HepG2 (cell line): ENCODE results near the gene RASA3. TPM values are rescaled to one million over a fixed set of nuclear protein-coding genes. Genes with fewer than 3 reads are reported as not detected.

Experiments used
- ATAC-seq: fragments of 200-7000 bp; cut with Tn5 transposase; 3 replicates; pipeline ENCODE4 v1.9.1; 2020; ENCODE audit warnings: mild to moderate bottlenecking, moderate library complexity
- BruUV-seq: library from RNA; stranded (reverse); fragments of 400-500 nt; replicated peaks from 2 replicates; lab custom pipeline; 2021; lab: Mats Ljungman, UMichigan
- CTCF ChIA-PET: fragments of 300-600 bp; formaldehyde crosslinking; extraction: SDS; loops from one replicate; lab custom pipeline; 2021; ENCODE audit warnings: low total read pairs, inconsistent platforms, low intra/inter-chr PET ratio; lab: Yijun Ruan, JAX
- POLR2A ChIA-PET: fragments of 350-600 bp; sonication (Branson Sonifier 250); formaldehyde crosslinking; loops from one replicate; lab custom pipeline; 2020; ENCODE audit warnings: antibody characterized with exemption, inconsistent platforms; lab: Yijun Ruan, JAX
- DNase-seq: peaks from one replicate; pipeline ENCODE4 v3.0.0-alpha.2; 2015; ENCODE audit warnings: low spot score
- FAIRE-seq: peaks from 3 replicates; lab custom pipeline; 2011; peaks lifted over from hg19 to GRCh38; lab: Jason Lieb, UNC
- H2AFZ ChIP-seq: one replicate; pipeline ENCODE4 v1.6.1; 2011; ENCODE audit warnings: low read length, inconsistent platforms
- H3K27ac ChIP-seq: fragments of 300-600 bp; 3 replicates; pipeline ENCODE4 v1.8.0; 2011; ENCODE audit warnings: mixed run types, mild to moderate bottlenecking, mixed read lengths, low read length, inconsistent platforms; ENCODE audit not compliant: insufficient read depth; ENCODE audit errors: extremely low read length
- H3K27me3 ChIP-seq, 2 experiments: fragments of 200-600 bp in 1 of 2; 2 replicates in 1 of 2; 3 replicates in 1 of 2; pipeline versions ENCODE4 v1.6.0 to v1.8.0; 2011; ENCODE audit warnings: low read length in 2 of 2, mild to moderate bottlenecking in 2 of 2, moderate library complexity in 2 of 2, inconsistent platforms in 1 of 2; ENCODE audit not compliant: insufficient read depth in 2 of 2, control insufficient read depth in 1 of 2
- H3K36me3 ChIP-seq, 2 experiments: fragments of 200-600 bp in 1 of 2; replicated peaks in 1 of 2; 2 replicates in 1 of 2; 3 replicates in 1 of 2; pipeline versions ENCODE4 v1.5.1 to v1.8.0; 2011; ENCODE audit warnings: low read length in 2 of 2, inconsistent platforms in 1 of 2; ENCODE audit not compliant: insufficient read depth in 2 of 2, control insufficient read depth in 1 of 2
- H3K4me1 ChIP-seq: 2 replicates; pipeline ENCODE4 v1.5.1; 2012; ENCODE audit warnings: low read length, inconsistent platforms; ENCODE audit not compliant: insufficient read depth
- H3K4me2 ChIP-seq: 2 replicates; pipeline ENCODE4 v1.6.0; 2011; ENCODE audit warnings: low read depth, low read length, inconsistent platforms
- H3K4me3 ChIP-seq, 3 experiments: fragments of 200-600 bp in 1 of 3; sonication (generic), shearing (Covaris generic) in 1 of 3; replicated peaks in 1 of 3; 2 replicates each; pipeline ENCODE4 v1.5.1; 2011 to 2016; ENCODE audit warnings: low read length in 3 of 3, inconsistent platforms in 2 of 3, low read depth in 2 of 3, mild to moderate bottlenecking in 2 of 3, control low read depth in 1 of 3, mixed read lengths in 1 of 3; ENCODE audit not compliant: insufficient read depth in 1 of 3
- H3K79me2 ChIP-seq: one replicate; pipeline ENCODE4 v1.6.1; 2011; ENCODE audit warnings: low read length, inconsistent platforms; ENCODE audit not compliant: insufficient read depth
- H3K9ac ChIP-seq: 2 replicates; pipeline ENCODE4 v1.6.0; 2011; ENCODE audit warnings: mild to moderate bottlenecking, low read depth, low read length, inconsistent platforms; ENCODE audit not compliant: insufficient read depth
- H3K9me3 ChIP-seq: 2 replicates; pipeline ENCODE4 v1.5.1; 2012; ENCODE audit warnings: mild to moderate bottlenecking, low read length
- H4K20me1 ChIP-seq: 2 replicates; pipeline ENCODE4 v1.6.0; 2011; ENCODE audit warnings: inconsistent platforms, mild to moderate bottlenecking, low read length, moderate library complexity; ENCODE audit not compliant: insufficient read depth
- ARNT2 ChIP-seq: sonication (generic); formaldehyde crosslinking; IDR thresholded peaks from 2 replicates; pipeline ENCODE4 v1.8.0; 2022; ENCODE audit warnings: mild to moderate bottlenecking, low read depth, missing genetic modification reagents, moderate library complexity
- BATF2 ChIP-seq: sonication (generic); formaldehyde crosslinking; IDR thresholded peaks from 2 replicates; pipeline ENCODE4 v1.8.0; 2022; ENCODE audit warnings: mild to moderate bottlenecking, missing genetic modification reagents, moderate library complexity
- FOSL2 ChIP-seq: sonication (generic); formaldehyde crosslinking; IDR thresholded peaks from 2 replicates; pipeline ENCODE4 v1.4.0; 2020; ENCODE audit warnings: missing genetic modification reagents
- GFI1 ChIP-seq: sonication (generic); formaldehyde crosslinking; IDR thresholded peaks from 2 replicates; pipeline ENCODE4 v1.5.0; 2020; ENCODE audit warnings: missing genetic modification reagents, mild to moderate bottlenecking, borderline replicate concordance
- MIER3 ChIP-seq: IDR thresholded peaks from 2 replicates; pipeline ENCODE4 v1.6.1; 2016; ENCODE audit warnings: missing compliant biosample characterization, borderline replicate concordance
- PBX3 ChIP-seq: sonication (generic); formaldehyde crosslinking; IDR thresholded peaks from 2 replicates; pipeline ENCODE4 v1.8.1; 2023; ENCODE audit warnings: missing genetic modification reagents, inconsistent platforms, borderline replicate concordance
- RAD21 ChIP-seq: fragments of 450-650 bp; formaldehyde crosslinking; IDR thresholded peaks from 2 replicates; pipeline ENCODE4 v1.5.0; 2020; ENCODE audit warnings: mild to moderate bottlenecking
- RFXAP ChIP-seq: sonication (generic); formaldehyde crosslinking; IDR thresholded peaks from 2 replicates; pipeline ENCODE4 v1.4.0; 2020; ENCODE audit warnings: missing genetic modification reagents, borderline replicate concordance
- SP2 ChIP-seq: sonication (generic); formaldehyde crosslinking; IDR thresholded peaks from 2 replicates; pipeline ENCODE4 v1.5.1; 2020; ENCODE audit warnings: mild to moderate bottlenecking, missing genetic modification reagents
- SPEN ChIP-seq: sonication (generic); formaldehyde crosslinking; IDR thresholded peaks from 2 replicates; pipeline ENCODE4 v1.5.1; 2020; ENCODE audit warnings: low read depth, mild to moderate bottlenecking, missing genetic modification reagents
- TBL1XR1 ChIP-seq: fragments of 150-350 bp; IDR thresholded peaks from 2 replicates; pipeline ENCODE4 v1.6.1; 2014; ENCODE audit warnings: borderline replicate concordance, low read length; ENCODE audit not compliant: partially characterized antibody
- ZBTB3 ChIP-seq: sonication (generic); formaldehyde crosslinking; IDR thresholded peaks from 2 replicates; pipeline ENCODE4 v1.4.0; 2020; ENCODE audit warnings: low read depth, mild to moderate bottlenecking, moderate library complexity, missing genetic modification reagents, borderline replicate concordance
- ZBTB43 ChIP-seq: sonication (generic); formaldehyde crosslinking; conservative IDR thresholded peaks from 2 replicates; pipeline ENCODE4 v1.4.0; 2020; ENCODE audit warnings: missing genetic modification reagents
- ZNF10 ChIP-seq: sonication (generic); formaldehyde crosslinking; IDR thresholded peaks from 2 replicates; pipeline ENCODE4 v1.4.0; 2020; ENCODE audit warnings: mild to moderate bottlenecking, low read depth, missing genetic modification reagents, borderline replicate concordance
- ZNF431 ChIP-seq: sonication (generic); formaldehyde crosslinking; IDR thresholded peaks from 2 replicates; pipeline ENCODE4 v1.9.0; 2022; ENCODE audit warnings: missing genetic modification reagents, low read depth, mild to moderate bottlenecking, borderline replicate concordance
- ZNF580 ChIP-seq: IDR thresholded peaks from 2 replicates; pipeline ENCODE4 v1.6.1; 2016; ENCODE audit warnings: low read depth, borderline replicate concordance
- ZNF607 ChIP-seq: sonication (generic); formaldehyde crosslinking; IDR thresholded peaks from 2 replicates; pipeline ENCODE4 v1.5.1; 2020; ENCODE audit warnings: missing genetic modification reagents, mild to moderate bottlenecking, borderline replicate concordance
- ZNF75D ChIP-seq: sonication (generic); formaldehyde crosslinking; IDR thresholded peaks from 2 replicates; pipeline ENCODE4 v1.8.1; 2023; ENCODE audit warnings: missing genetic modification reagents, mild to moderate bottlenecking, borderline replicate concordance
- ZNF816 ChIP-seq: sonication (generic); formaldehyde crosslinking; IDR thresholded peaks from 2 replicates; pipeline ENCODE4 v1.8.0; 2022; ENCODE audit warnings: missing genetic modification reagents, mild to moderate bottlenecking, borderline replicate concordance
- WGBS: methylation state at CpG from one replicate; pipeline ENCODE4 v1.1.6; 2017; ENCODE audit warnings: low lambda C conversion rate; 5-methylcytosine and 5-hydroxymethylcytosine counted together
- in situ Hi-C: cut with HindIII; loops from 2 replicates; pipeline ENCODE4 v1.10.0; 2017; ENCODE audit warnings: low pct_unique_long_range_greater_than_20kb; ENCODE audit not compliant: extremely low pct_ligation_motif_present
- intact Hi-C: fragments of 100-400 bp; cut with micrococcal nuclease; formaldehyde crosslinking; loops from one replicate; pipeline ENCODE4 v1.10.0; 2022; ENCODE audit not compliant: unreplicated experiment
- polyA plus RNA-seq, 8 experiments: library from polyadenylated mRNA; depleted of rRNA in 3 of 8; stranded (reverse) in 7 of 8; unstranded in 1 of 8; fragments of >200 nt; fragmentation: Illumina TruSeq in 4 of 8; extraction: Trizol in 4 of 8; gene quantifications; 2 replicates each; pipeline versions ENCODE4 v1.2.1 to v1.2.3, GENCODE V29; 2011 to 2016; ENCODE audit warnings: low read depth in 4 of 8, missing spikeins in 1 of 8, mixed read lengths in 1 of 8; ENCODE audit not compliant: insufficient read depth in 1 of 8
- total RNA-seq, 5 experiments: library from RNA; depleted of rRNA; stranded (reverse); fragments of >200 nt; fragmentation: Illumina TruSeq; extraction: Trizol; gene quantifications; 2 replicates each; pipeline ENCODE4 v1.2.3, GENCODE V29; 2016; ENCODE audit warnings: low read depth in 1 of 5

Gene RASA3
- total and polyA plus RNA-seq, 2 of the 13 experiments (the other 11 are each of a cell fraction or from before 2014, with no cell fraction given): 0.05 TPM; not detected in 1

- in situ Hi-C loops: no loop called here
- H3K27ac ChIP-seq: no peak overlapping the region
- TF ChIP-seq SP2 (CRISPR knock-in tag): no peak
- TF ChIP-seq FOSL2 (CRISPR knock-in tag): no peak
- no peak for TF ChIP-seq SPEN (CRISPR knock-in tag)
- no peak for TF ChIP-seq MIER3 (CRISPR knock-in tag)
- TF ChIP-seq ZNF75D (CRISPR knock-in tag): no peak
- TF ChIP-seq GFI1 (CRISPR knock-in tag): no peak
- TF ChIP-seq ZBTB43 (CRISPR knock-in tag): no peak
- no peak for TF ChIP-seq ARNT2 (CRISPR knock-in tag)
- TF ChIP-seq RFXAP: no peak
- TF ChIP-seq ZNF580 (CRISPR knock-in tag): no peak
- TF ChIP-seq PBX3 (CRISPR knock-in tag): no peak
- no peak for TF ChIP-seq TBL1XR1
- no peak for TF ChIP-seq ZNF10 (CRISPR knock-in tag)
- TF ChIP-seq BATF2 (CRISPR knock-in tag): no peak
- no peak for TF ChIP-seq RAD21
- no peak for TF ChIP-seq ZNF816 (CRISPR knock-in tag)
- no peak for TF ChIP-seq ZBTB3
- TF ChIP-seq ZNF607 (CRISPR knock-in tag): no peak
- TF ChIP-seq ZNF431: no peak
- peaks cover 8 to 42% of the 10 kb centered on the region in 2 experiments; a peak in 4 of 5 replicates for H3K27me3 ChIP-seq
- no peaks in the 10 kb centered on the region for H3K79me2 ChIP-seq
- no peak for FAIRE-seq
- ChIA-PET POLR2A (no interaction called here), CTCF (no interaction called here)
- no peak overlapping the region for H3K4me2 ChIP-seq
- H3K9me3 ChIP-seq: no peaks in the 10 kb centered on the region
- ATAC-seq: no peak
- H3K9ac ChIP-seq: no peak overlapping the region
- intact Hi-C loops: no loop called here
- BruUV-seq: no TSS peak
- no peak overlapping the region for H3K4me3 ChIP-seq
- no peaks in the 10 kb centered on the region for H4K20me1 ChIP-seq
- DNase-seq: no peak
- no peaks in the 10 kb centered on the region for H3K36me3 ChIP-seq
- no peaks in the 10 kb centered on the region for H3K4me1 ChIP-seq
- WGBS: 43% methylated on average over 1 of the region's 3 CpGs
- no peak overlapping the region for H2AFZ ChIP-seq
Measured at GRCh38 chr13:114145256-114145655, 12.8 kb upstream of the RASA3 start.
